DMS153 treated with DMSO at 0.1 percent for 48 hours (cell line): ENCODE results near the gene HEYL.
"Not testable (repeated sequence)": the region's sequence is repeated elsewhere in the genome, so short reads cannot be mapped to it uniquely, and the experiment has no call there.

Source experiments
- DNase-seq: peaks from one replicate; lab custom pipeline; 2025; ENCODE audit not compliant: unreplicated experiment; lab: John Stamatoyannopoulos, UW

Gene HEYL

DNA sequence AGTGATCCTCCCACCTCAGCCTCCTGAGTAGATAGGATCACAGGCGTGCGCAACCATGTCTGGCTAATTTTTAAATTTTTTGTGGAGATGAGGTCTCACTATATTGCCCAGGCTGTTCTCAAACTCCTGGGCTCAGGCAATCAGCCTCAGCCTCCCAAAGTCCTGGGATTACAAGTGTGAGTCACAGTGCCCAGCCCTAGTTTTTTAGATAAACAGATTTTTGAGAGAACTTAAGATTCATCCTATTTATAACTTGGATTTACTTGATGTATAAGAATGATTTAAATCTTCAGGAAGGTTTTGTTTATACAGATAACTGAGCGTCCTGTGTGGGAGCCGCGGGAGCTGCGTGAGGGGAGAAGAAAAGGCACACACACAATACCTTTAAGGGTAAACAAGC is 26.2 kb downstream of the HEYL start:
- no peak for DNase-seq

DNA sequence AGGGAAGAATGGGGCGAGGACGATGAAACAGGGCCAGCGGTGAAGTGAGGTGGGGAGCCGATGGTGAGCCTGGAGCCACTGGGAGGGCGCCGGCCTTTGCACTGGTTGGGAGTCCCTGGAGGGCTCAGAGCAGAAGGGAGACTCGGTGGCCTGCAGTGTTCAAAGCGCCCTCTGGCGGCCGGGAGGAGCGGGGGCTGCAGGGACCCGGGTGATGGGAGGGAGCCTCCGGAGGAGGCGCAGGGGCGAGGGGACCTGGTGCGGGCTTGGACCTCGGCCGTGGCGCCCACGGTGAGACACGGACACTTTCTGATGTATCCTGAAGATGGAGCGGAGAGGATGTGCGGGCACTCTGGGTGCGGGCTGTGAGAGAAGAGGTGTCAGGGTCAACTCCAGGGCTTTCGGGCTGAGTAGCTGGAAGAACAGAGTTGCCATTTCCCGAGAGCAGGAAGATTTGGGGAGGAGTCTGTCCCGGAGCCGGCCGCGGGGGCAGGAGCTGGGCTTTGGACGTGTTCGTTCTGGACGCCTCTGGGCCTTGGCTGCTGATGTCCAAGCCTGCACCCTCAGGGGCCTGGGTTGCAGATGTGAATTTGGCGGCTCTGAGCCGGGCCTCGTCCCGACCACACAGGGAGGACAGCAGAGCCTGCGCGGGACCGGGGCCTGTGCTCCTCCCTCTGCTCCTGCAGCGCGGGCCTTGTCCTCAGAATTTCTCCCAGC is 29.7 kb downstream of the HEYL start:
- peak; percentile 30 for DNase-seq

DNA sequence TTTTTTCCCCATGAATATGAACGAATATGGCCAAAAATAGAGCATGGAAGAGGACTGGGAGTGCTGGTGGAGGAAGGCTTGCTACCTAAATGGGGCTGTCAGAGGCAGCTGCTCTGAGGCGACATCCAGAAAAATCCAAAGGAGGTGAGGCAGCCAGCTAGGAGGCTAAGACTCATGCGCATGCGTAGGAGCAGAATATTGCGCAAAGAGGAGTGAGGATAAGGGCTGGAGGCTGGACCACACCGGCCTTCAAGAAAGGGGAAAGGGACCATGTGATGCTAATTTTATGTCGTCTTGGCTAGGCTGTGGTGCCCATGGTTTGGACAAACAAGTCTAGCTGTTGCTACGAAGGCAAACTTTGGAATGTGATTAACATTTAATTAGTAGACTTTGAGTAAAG is 30.5 kb downstream of the HEYL start:
- no peak for DNase-seq

DNA sequence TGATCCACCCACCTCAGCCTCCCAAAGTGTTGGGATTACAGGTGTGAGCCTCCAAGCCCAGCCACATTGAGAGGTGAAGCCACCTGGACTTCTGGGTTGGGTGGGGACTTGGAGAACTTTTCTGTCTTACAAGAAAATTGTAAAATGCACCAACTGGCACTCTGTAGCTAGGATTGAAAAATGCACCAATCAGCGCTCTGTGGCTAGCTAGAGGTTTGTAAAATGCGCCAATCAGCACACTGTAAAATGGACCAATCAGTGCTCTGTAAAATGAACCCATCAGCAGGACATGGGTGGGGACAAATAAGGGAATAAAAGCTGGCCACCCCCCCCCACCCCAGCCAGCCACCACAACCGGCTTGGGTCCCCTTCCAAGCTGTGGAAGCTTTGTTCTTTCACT is 35.8 kb downstream of the HEYL start:
- not testable (repeated sequence) for DNase-seq

DNA sequence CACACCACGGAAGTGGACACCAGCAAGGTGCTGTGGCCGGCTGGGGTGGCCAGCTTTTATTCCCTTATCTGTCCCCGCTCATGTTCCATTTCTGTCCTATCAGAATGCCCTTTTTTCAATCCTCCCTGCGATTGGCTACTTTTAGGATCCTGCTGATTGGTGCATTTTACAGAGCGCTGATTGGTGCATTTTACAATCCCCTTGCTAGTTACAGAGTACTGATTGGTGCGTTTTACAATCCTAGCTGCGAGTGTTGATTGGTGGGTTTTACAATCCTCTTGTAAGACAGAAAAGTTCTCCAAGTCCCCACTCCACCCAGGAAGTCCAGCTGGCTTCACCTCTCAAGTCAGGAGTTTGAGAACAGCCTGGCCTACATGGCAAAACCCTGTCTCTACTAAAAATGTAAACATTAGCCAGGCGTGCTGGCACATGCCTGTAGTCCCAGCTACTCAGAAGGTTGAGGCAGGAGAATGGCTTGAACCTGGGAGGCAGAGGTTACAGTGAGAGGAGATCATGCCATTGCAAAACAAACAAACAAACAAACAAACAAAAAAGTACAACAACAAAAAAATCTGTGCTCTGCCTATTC is 37.7 kb downstream of the HEYL start:
- DNase-seq = not testable (repeated sequence)

DNA sequence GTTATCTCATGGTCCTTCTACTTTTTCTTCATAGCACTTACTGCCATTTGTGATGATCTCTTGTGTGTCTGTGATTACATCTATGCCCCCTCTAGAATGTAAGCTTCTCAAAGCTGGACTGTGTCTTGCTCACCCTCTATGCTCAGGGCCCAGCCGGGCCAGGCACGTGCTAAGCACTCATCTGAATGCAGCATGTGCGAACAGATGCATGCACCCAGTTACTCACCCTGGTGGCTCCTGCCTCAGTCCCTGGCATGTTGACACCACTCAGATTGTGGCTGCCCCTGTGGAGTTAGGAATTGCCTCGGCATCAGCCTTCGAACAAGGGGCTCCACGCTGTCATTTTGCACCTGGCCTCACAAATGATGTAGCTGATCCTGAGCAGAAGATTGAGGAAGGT is 43.3 kb downstream of the HEYL start:
- no peak for DNase-seq

DNA sequence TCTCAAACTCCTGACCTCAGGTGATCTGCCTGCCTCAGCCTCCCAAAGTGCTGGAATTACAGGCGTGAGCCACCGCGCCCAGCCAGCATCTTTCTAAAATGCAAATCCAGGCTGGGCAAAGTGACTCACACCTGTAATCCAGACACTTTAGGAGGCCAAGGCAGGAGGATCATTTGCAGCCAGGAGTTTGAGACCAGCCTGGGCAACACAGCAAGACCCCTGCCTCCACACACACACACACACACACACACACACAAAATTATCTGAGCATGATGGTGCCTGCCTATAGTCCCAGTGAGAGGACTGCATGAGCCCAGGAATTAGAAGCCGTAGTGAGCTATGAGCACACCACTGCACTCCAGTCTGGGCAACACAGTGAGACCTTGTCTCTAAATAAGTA is 46.1 kb downstream of the HEYL start:
- no peak for DNase-seq

DNA sequence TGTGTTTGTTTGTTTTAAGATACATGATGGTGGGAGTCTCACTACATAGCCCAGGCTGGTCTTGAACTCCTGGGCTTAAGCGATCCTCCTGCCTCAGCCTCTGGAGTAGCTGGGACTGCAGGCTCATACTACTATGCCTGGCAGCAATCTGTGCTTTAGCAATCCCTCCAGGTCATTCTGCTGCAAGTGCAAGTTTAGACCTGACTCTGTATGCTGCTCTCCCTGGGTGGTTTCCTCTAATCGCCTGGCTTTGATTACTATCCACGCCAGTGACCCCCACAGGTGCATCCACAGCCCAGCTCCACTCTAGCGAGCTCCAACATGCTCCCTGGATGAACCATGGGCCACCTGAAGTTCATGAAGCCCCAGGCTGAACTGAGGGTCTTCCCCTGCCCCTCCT is 47.4 kb downstream of the HEYL start:
- DNase-seq = no peak

DNA sequence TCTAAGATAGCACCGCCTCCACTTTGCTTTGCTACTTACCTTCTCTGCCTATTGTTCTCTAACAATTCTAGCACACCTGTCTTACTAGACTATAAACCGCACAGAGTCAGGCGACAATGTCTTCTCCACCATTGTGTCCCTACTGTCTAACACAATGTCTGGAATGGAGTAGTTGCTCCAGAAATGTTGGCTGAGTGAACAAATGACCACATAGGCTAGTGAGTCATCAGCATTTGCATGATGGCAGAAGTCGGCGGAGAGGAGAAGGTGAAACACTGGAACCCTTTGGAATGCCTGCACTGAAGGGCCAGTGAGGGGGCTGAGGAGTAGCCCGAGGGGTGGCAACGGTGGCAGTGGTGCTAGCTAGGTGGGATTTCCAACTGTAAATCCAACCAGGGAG is 48.9 kb downstream of the HEYL start:
- DNase-seq = no peak

DNA sequence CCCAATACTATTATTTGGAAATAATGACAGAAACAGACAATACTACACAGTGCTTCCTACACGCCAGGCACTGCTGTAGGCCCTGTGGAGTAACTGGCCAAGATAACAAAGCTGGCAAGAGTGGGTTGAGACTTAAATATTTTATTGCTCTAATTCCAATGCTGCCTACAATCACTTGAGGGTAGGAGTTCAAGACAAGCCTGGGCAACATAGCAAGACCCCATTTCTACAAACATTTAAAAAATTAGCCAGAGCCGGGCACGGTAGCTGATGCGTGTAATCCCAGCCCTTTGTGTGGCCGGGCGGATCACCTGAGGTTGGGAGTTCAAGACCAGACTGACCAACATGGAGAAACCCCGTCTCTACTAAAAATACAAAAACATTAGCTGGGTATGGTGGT is 53.5 kb downstream of the HEYL start:
- no peak for DNase-seq

DNA sequence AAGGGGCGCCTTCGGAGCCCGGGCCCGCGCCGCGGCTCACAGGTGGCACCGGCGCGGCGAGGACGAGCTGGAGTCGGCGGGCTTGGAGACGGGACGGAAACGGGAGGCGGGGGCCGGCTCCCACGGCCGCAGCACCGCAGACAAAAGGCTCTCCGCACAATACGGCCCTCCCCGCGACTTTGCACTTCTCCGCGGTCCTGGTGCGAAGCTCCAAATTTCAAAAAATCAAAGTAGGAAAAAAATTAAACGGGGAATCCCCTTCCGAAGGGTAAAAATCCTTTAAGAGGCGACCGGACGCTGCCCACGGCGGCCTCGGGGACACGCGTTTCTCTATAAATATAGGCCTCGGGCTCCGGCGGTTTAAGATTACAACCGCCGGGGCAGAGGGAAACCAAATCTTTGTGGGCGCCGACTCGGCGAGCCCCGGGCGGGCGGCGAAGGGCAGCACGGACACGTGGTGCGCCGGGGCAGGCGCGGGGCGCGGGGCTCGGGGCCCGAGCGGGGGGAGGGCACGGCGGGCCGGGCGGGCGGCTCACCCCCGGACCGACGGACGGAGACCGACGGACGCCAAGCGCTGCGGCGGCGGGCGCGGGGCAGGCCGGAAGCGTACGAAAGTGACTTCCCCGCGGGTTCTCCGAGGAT is 63.3 kb downstream of the HEYL start:
- DNase-seq = peak; percentile 27

DNA sequence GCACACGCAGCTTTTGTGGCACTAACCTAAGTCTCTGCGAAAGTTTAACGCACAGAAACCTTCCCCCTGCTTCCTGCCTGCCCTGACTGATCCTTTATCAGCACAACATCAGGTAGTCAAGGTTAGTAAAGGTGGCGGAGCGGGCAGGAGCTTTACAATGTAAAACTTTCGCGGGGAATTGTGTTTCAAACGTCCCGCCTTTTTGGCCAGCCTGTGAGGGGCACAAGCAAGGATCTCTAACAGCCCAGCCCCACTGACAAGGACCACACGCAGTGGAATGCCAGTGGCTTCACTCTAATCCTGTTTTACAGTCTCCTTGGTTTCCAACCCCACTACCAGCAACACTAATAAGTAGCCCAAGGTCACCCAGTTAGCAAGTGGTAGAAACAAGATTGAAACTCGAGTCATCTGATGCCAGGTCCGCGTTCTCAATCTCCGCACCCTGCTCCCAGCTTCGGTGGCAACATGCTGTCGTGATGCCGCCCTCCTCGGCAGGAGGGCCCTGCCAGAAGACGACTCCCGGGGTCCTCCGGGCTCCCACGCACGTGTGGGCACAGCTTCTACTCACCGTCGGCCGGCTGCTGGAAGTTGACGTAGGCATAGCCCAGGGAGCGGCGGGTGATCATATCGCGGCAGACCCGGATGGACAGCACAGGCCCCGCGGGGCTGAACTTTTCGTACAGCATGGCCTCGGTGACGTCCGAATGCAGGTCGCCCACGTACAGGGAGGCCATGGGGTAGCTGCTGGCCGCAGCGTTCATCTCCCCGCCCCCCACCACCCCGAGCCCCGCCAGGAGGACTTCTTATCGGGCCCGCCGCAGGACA is 64.0 kb downstream of the HEYL start:
- DNase-seq = peak; percentile 60

DNA sequence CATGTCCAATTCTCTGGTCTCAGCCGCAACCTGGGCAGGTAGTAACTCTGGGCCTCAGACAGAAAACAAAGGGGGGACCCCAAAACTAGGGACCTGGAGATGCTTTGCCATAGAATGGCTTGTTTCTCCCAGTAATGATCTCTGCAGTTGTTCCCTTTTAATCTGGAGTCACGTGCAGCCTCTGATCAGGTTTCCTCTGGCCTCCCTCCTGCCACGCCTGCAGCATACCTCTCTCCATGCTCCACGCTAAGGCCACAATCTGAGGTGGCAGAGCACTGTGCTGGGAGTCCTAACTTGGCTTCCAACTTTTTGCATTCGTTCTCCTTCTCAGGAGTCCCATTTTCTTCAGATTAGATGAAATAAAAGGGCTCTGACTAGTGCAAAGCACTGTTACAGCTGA is 64.8 kb downstream of the HEYL start:
- no peak for DNase-seq
